ENCODE results near the gene NPM1. TPM values are rescaled to one million over a fixed set of nuclear protein-coding genes. Genes with fewer than 3 reads are reported as not detected.

Gene NPM1
- total RNA-seq, 1 experiment from 2014 or later: 3,122 TPM

DNA sequence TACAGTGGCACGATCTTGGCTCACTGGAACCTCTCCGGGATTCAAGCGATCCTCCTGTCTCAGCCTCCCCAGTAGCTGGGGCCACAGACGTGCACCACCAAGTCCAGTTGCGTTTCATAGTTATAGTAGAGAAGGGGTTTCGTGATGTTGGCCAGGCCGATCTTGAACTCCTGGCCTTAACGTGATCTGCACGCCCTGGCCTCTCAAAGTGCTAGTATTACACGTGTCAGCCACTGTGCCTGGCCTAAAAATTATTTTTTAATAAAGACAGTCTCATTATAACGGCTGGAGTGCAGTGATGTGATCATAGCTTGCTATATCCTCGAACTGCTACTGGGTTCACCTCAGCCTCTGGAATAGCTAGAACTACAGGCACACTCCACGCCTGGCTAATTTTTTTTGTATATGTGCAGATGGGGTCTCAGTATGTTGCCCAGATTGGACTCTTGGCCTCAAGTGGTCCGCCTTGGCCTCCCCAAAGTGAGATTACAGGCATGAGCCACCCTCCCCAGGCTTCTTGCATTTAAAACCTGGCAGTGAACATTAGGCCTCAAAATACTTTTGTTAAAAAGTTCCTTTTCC lies 4.4 kb downstream of the NPM1 start:
- Histone ChIP-seq H3K79me1 (ENCODE audit: insufficient read depth, low read depth, low read length, poor library complexity, severe bottlenecking) (no peaks in the 10 kb centered on the region), H3K27me3 (ENCODE audit: insufficient read depth, low read length) (no peaks in the 10 kb centered on the region), H3K23ac (ENCODE audit: insufficient read length, low read depth, low read length) (no peak overlapping the region), H3K27ac (ENCODE audit: insufficient read length, low read depth, low read length) (no peak overlapping the region), H3K9ac (ENCODE audit: extremely low read depth, insufficient read length, low read length) (no peak overlapping the region), H4K8ac (replicated peaks; ENCODE audit: insufficient read length, low read depth, low read length) (no peak overlapping the region), H3K79me2 (ENCODE audit: insufficient read depth, low read length) (peaks cover 91% of the 10 kb centered on the region), H2AK5ac (ENCODE audit: insufficient read length, low read length) (no peak overlapping the region), H3K23me2 (ENCODE audit: insufficient read length, low read depth, low read length, poor library complexity, severe bottlenecking) (no peaks in the 10 kb centered on the region), H2BK120ac (ENCODE audit: low read depth, low read length, poor library complexity, severe bottlenecking) (no peak overlapping the region), H4K91ac (ENCODE audit: insufficient read length, low read depth, low read length) (no peak overlapping the region), H2BK15ac (ENCODE audit: low read depth, low read length) (no peak overlapping the region), H3K4me1 (ENCODE audit: insufficient read depth, low read length) (0 out of 2 replicates have a peak, but pooled peaks cover 4% of the 10 kb centered on the region), H4K5ac (ENCODE audit: insufficient read length, low read depth, low read length) (no peak overlapping the region), H3K9me3 (ENCODE audit: control insufficient read depth, low read depth, low read length) (no peaks in the 10 kb centered on the region), H2AFZ (ENCODE audit: low read length) (no peak overlapping the region), H3K18ac (ENCODE audit: insufficient read length, low read depth, low read length) (no peak overlapping the region), H3K14ac (ENCODE audit: insufficient read depth, low read length) (no peak overlapping the region), H3T11ph (ENCODE audit: low read length) (no peak overlapping the region), H4K20me1 (ENCODE audit: control insufficient read depth, insufficient read depth, insufficient read length) (no peaks in the 10 kb centered on the region), H3K4ac (ENCODE audit: low read depth, low read length) (no peak overlapping the region), H2BK20ac (ENCODE audit: low read depth, low read length, poor library complexity, severe bottlenecking) (no peak overlapping the region), H2BK12ac (ENCODE audit: insufficient read length, low read depth, low read length) (no peak overlapping the region), H3K4me2 (ENCODE audit: insufficient read depth, insufficient read length, low read length) (peak overlapping the region; percentile 67), H2BK5ac (ENCODE audit: insufficient read length, low read length) (no peak overlapping the region), H3K56ac (ENCODE audit: insufficient read length, low read depth, low read length) (no peak overlapping the region)
- no peak for DNase-seq
- no CpG with 5 or more reads among the region's 14 CpGs for WGBS (ENCODE audit: extremely low coverage, insufficient read length, low lambda C conversion rate)
- Mint-ChIP-seq H3K4me3 (peak overlapping the region; percentile 29 to 71), H3K27me3 (ENCODE audit: low read depth) (peaks cover 5% of the 10 kb centered on the region), H3K4me1 (peaks cover 42 to 67% of the 10 kb centered on the region in 2 experiments), H3K9me3 (peaks cover 4 to 11% of the 10 kb centered on the region in 2 experiments), H3K36me3 (ENCODE audit: insufficient read depth in 1 of 3, low read depth in 3 of 3) (peaks cover 75 to 95% (median 94%) of the 10 kb centered on the region in 3 experiments), H3K27ac (peak overlapping the region in 1 of 3 experiments; percentile 58; a peak in 1 of 7 replicates)
- TF ChIP-seq CTCF (conservative IDR thresholded peaks at IDR 0.05): no peak
